HCT116 (cell line): ENCODE results near the gene SEPHS2. TPM values are rescaled to one million over a fixed set of nuclear protein-coding genes. Genes with fewer than 3 reads are reported as not detected.

ENCODE experiments used
- ATAC-seq: fragments of 200-7000 bp; cut with Tn5 transposase; 2 replicates; pipeline ENCODE4 v1.9.1; 2020; ENCODE audit warnings: mild to moderate bottlenecking, moderate library complexity
- BruUV-seq: library from RNA; stranded (reverse); fragments of 400-500 nt; replicated peaks from 2 replicates; lab custom pipeline; 2021; lab: Mats Ljungman, UMichigan
- CTCF ChIA-PET: fragments of 300-600 bp; sonication (Branson Sonifier 250); formaldehyde crosslinking; loops from one replicate; lab custom pipeline; 2021; ENCODE audit warnings: antibody characterized with exemption; lab: Charles Lee
- POLR2A ChIA-PET: fragments of 300-600, 350-600 bp; sonication (Branson Sonifier 250); formaldehyde crosslinking; loops from one replicate; lab custom pipeline; 2021; ENCODE audit warnings: antibody characterized with exemption; lab: Charles Lee
- RAD21 ChIA-PET, 2 experiments: fragments of 300-600 bp; sonication (Branson Sonifier 250); formaldehyde crosslinking; loops; one replicate each; lab custom pipeline; 2023; ENCODE audit warnings: low total read pairs in 2 of 2; ENCODE audit not compliant: uncharacterized antibody in 2 of 2, unreplicated experiment in 2 of 2, low non-redundant PET in 1 of 2; lab: Charles Lee
- DNase-seq: peaks from one replicate; pipeline ENCODE4 v3.0.0-alpha.2; 2010; ENCODE audit warnings: low read depth, low spot score
- H2AFZ ChIP-seq: fragments of 200-600 bp; shearing (Covaris generic), sonication (generic); 2 replicates; pipeline ENCODE4 v1.6.1; 2017; ENCODE audit warnings: low read depth, mixed run types, mixed read lengths, antibody characterized with exemption, low read length; ENCODE audit not compliant: poor library complexity, severe bottlenecking
- H3K27ac ChIP-seq: 2 replicates; pipeline ENCODE4 v1.5.1; 2012; ENCODE audit warnings: low read depth, low read length
- H3K27me3 ChIP-seq: fragments of 200-600 bp; sonication (generic); 2 replicates; pipeline ENCODE4 v1.6.1; 2016; ENCODE audit warnings: mixed run types, low read length, mixed read lengths; ENCODE audit not compliant: insufficient read depth
- H3K36me3 ChIP-seq, 2 experiments: fragments of 200-500 bp in 1 of 2; fragments of 200-600 bp in 1 of 2; sonication (Bioruptor generic) in 1 of 2; sonication (generic) in 1 of 2; 2 replicates each; pipeline versions ENCODE4 v1.5.1 to v1.6.1; 2014 to 2016; ENCODE audit warnings: low read length in 2 of 2, inconsistent platforms in 1 of 2, mixed read lengths in 1 of 2, mixed run types in 1 of 2; ENCODE audit not compliant: insufficient read depth in 2 of 2, control insufficient read depth in 1 of 2
- H3K4me1 ChIP-seq, 2 experiments: fragments of 200-600 bp in 1 of 2; sonication (generic) in 1 of 2; 2 replicates each; pipeline versions ENCODE4 v1.5.1 to v1.6.1; 2012 to 2017; ENCODE audit warnings: low read length in 2 of 2, inconsistent platforms in 1 of 2, mild to moderate bottlenecking in 1 of 2, mixed read lengths in 1 of 2, mixed run types in 1 of 2, moderate library complexity in 1 of 2; ENCODE audit not compliant: insufficient read depth in 2 of 2, control insufficient read depth in 1 of 2
- H3K4me2 ChIP-seq: fragments of 200-600 bp; sonication (generic); 2 replicates; pipeline ENCODE4 v1.6.1; 2017; ENCODE audit warnings: mixed run types, low read length, mixed read lengths
- H3K4me3 ChIP-seq, 2 experiments: fragments of 200-600 bp in 1 of 2; sonication (generic) in 1 of 2; replicated peaks in 1 of 2; 2 replicates each; pipeline ENCODE4 v1.5.1; 2011 to 2016; ENCODE audit warnings: low read length in 2 of 2, control low read depth in 1 of 2, low read depth in 1 of 2, mild to moderate bottlenecking in 1 of 2, mixed read lengths in 1 of 2, mixed run types in 1 of 2
- H3K79me2 ChIP-seq: fragments of 200-600 bp; sonication (generic); 2 replicates; pipeline ENCODE4 v1.6.1; 2017; ENCODE audit warnings: mild to moderate bottlenecking, mixed run types, low read length, moderate library complexity, mixed read lengths; ENCODE audit not compliant: insufficient read depth
- H3K9ac ChIP-seq: fragments of 200-600 bp; sonication (generic); 2 replicates; pipeline ENCODE4 v1.6.1; 2016; ENCODE audit warnings: low read length, mixed read lengths
- H3K9me2 ChIP-seq: fragments of 200-600 bp; sonication (generic), shearing (Covaris generic); 2 replicates; pipeline ENCODE4 v1.6.1; 2017; ENCODE audit warnings: mixed run types, mild to moderate bottlenecking, moderate library complexity; ENCODE audit not compliant: insufficient read depth
- H3K9me3 ChIP-seq, 2 experiments: fragments of 200-500 bp in 1 of 2; fragments of 200-600 bp in 1 of 2; sonication (Bioruptor generic) in 1 of 2; sonication (generic) in 1 of 2; 2 replicates each; pipeline ENCODE4 v1.6.1; 2014 to 2017; ENCODE audit warnings: low read length in 2 of 2, mixed read lengths in 2 of 2, inconsistent platforms in 1 of 2, low read depth in 1 of 2, mild to moderate bottlenecking in 1 of 2, mixed run types in 1 of 2, moderate library complexity in 1 of 2; ENCODE audit not compliant: control insufficient read depth in 1 of 2, insufficient read depth in 1 of 2
- H4K20me1 ChIP-seq: fragments of 200-600 bp; sonication (generic), shearing (Covaris generic); 2 replicates; pipeline ENCODE4 v1.6.1; 2017; ENCODE audit warnings: mixed run types, mild to moderate bottlenecking, moderate library complexity; ENCODE audit not compliant: insufficient read depth
- ATF3 ChIP-seq: IDR thresholded peaks from 2 replicates; pipeline ENCODE4 v1.6.1; 2012
- ELF1 ChIP-seq: IDR thresholded peaks from 2 replicates; pipeline ENCODE4 v1.6.1; 2012; ENCODE audit warnings: low read depth, borderline replicate concordance
- EZH2 ChIP-seq: fragments of 200-600 bp; sonication (generic); IDR thresholded peaks from 2 replicates; pipeline ENCODE4 v1.6.1; 2017; ENCODE audit warnings: antibody characterized with exemption, mixed run types
- POLR2A ChIP-seq: IDR thresholded peaks from 2 replicates; pipeline ENCODE4 v1.7.0; 2011; ENCODE audit warnings: borderline replicate concordance; ENCODE audit not compliant: insufficient read depth, insufficient read length; ENCODE audit errors: extremely low read depth
- POLR2AphosphoS5 ChIP-seq: IDR thresholded peaks from 2 replicates; pipeline ENCODE4 v1.6.1; 2011; ENCODE audit warnings: mild to moderate bottlenecking, low read depth, low read length, moderate library complexity
- RAD21 ChIP-seq: IDR thresholded peaks from 2 replicates; pipeline ENCODE4 v1.6.1; 2012; ENCODE audit warnings: low read depth, mild to moderate bottlenecking
- REST ChIP-seq: IDR thresholded peaks from 2 replicates; pipeline ENCODE4 v1.6.1; 2012; ENCODE audit warnings: low read depth
- SIN3A ChIP-seq: IDR thresholded peaks from 2 replicates; pipeline ENCODE4 v1.6.1; 2012; ENCODE audit warnings: low read depth
- SP1 ChIP-seq: IDR thresholded peaks from 2 replicates; pipeline ENCODE4 v1.6.1; 2012; ENCODE audit warnings: low read depth
- TCF7L2 ChIP-seq: IDR thresholded peaks from 2 replicates; pipeline ENCODE4 v1.7.0; 2011; ENCODE audit warnings: borderline replicate concordance, inconsistent platforms; ENCODE audit not compliant: insufficient read depth, insufficient read length; ENCODE audit errors: extremely low read depth
- YY1 ChIP-seq: IDR thresholded peaks from 2 replicates; pipeline ENCODE4 v1.6.1; 2011; ENCODE audit warnings: low read length, low read depth, moderate library complexity, mild to moderate bottlenecking; ENCODE audit not compliant: insufficient replicate concordance; ENCODE audit errors: extremely low read depth
- ZBTB33 ChIP-seq: IDR thresholded peaks from 2 replicates; pipeline ENCODE4 v1.6.1; 2011; ENCODE audit warnings: mild to moderate bottlenecking, low read length, moderate library complexity; ENCODE audit not compliant: insufficient replicate concordance; ENCODE audit errors: extremely low read depth
- ZFX ChIP-seq: fragments of 450-650 bp; IDR thresholded peaks from 2 replicates; pipeline ENCODE4 v1.6.1; 2017
- ZNF274 ChIP-seq: fragments of 200-500 bp; sonication (Bioruptor generic); IDR thresholded peaks from 2 replicates; pipeline ENCODE4 v1.6.1; 2014; ENCODE audit warnings: mild to moderate bottlenecking, low read depth, low read length, inconsistent platforms
- intact Hi-C: fragments of 100-400 bp; cut with micrococcal nuclease; formaldehyde crosslinking; loops from 2 replicates; pipeline ENCODE4 v1.10.0; 2022
- total RNA-seq: library from RNA; stranded (reverse); gene quantifications from one replicate; pipeline ENCODE4 v1.2.1, GENCODE V29; 2021; ENCODE audit not compliant: unreplicated experiment
- TF ChIP-seq, protein P1 (sequence below): IDR thresholded peaks from 2 replicates; pipeline ENCODE4 v1.6.1; 2012

SEPHS2 gene
- total RNA-seq, 1 experiment from 2014 or later: 51.3 TPM

GRCh38 chr16:30437511-30438046 lies 8.1 kb downstream of the SEPHS2 start (continued):
- TF ChIP-seq ZBTB33 (no peak), ELF1 (no peak), REST (no peak), ATF3 (no peak), ZNF274 (no peak), RAD21 (no peak), POLR2A (no peak)

DNA sequence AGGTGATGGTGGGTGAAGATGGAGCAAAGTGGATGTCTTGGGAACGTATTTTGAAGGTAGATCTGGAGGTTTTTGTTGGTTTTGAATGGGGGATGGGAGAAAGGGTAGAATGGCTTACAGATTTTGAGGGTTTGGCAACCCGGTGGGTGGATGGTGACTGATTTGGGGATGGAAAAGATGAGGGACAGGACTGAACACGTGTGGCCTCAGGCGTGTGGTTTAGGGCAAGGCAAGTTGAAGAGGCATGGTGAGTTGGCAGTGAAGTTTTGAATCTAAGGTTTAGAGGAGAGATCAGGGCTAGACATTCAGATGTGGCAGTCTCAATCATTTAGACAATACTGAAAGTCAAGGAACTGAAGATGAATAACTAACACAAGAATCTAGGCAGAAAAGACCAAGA lies 10.8 kb downstream of the SEPHS2 start:
- RAD21 ChIA-PET: interaction anchor here in 1 of 2 experiments (0.7 kb wide), 1 partner anchor 27 kb away, joined by 4 read pairs; no protein-coding TSS in a partner anchor
- no peak overlapping the region for H3K4me3 ChIP-seq
- peaks cover under 1% of the 10 kb centered on the region; the same call in 1 of the 2 replicates for H3K79me2 ChIP-seq
- H2AFZ ChIP-seq: no peak overlapping the region
- CTCF ChIA-PET: no interaction called here
- POLR2A ChIA-PET: no interaction called here
- no peaks in the 10 kb centered on the region for H3K9me3 ChIP-seq
- DNase-seq: no peak
- H3K4me2 ChIP-seq: no peak overlapping the region
- no peaks in the 10 kb centered on the region for H3K9me2 ChIP-seq
- no peaks in the 10 kb centered on the region for H4K20me1 ChIP-seq
- no peaks in the 10 kb centered on the region for H3K36me3 ChIP-seq
- no peak overlapping the region for H3K9ac ChIP-seq
- H3K27ac ChIP-seq: no peak overlapping the region
- peaks cover 6 to 8% of the 10 kb centered on the region in 2 experiments for H3K4me1 ChIP-seq
- no TSS peak for BruUV-seq
- intact Hi-C loops: loop anchor here (5.0 kb wide), 3 partner anchors 92 to 192 kb away; partner anchors contain the start of gene ZNF768
- ATAC-seq: no peak
- no peaks in the 10 kb centered on the region for H3K27me3 ChIP-seq
- TF ChIP-seq REST (no peak), POLR2AphosphoS5 (no peak), POLR2A (no peak), ZFX (no peak), SIN3A (no peak), TCF7L2 (no peak), SP1 (no peak), YY1 (no peak), EZH2 (no peak)
- TF ChIP-seq, protein P1, sequence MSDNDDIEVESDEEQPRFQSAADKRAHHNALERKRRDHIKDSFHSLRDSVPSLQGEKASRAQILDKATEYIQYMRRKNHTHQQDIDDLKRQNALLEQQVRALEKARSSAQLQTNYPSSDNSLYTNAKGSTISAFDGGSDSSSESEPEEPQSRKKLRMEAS: no peak
